AG08395 (cell line): ENCODE results near the gene PTPRB.

ENCODE experiments used
- DNase-seq: peaks from one replicate; pipeline ENCODE4 v3.0.0; 2012; ENCODE audit warnings: mixed read lengths, low spot score

PTPRB gene

GRCh38 chr12:70592664-70593063 lies 44.6 kb downstream of the PTPRB start:
- no peak for DNase-seq

DNA sequence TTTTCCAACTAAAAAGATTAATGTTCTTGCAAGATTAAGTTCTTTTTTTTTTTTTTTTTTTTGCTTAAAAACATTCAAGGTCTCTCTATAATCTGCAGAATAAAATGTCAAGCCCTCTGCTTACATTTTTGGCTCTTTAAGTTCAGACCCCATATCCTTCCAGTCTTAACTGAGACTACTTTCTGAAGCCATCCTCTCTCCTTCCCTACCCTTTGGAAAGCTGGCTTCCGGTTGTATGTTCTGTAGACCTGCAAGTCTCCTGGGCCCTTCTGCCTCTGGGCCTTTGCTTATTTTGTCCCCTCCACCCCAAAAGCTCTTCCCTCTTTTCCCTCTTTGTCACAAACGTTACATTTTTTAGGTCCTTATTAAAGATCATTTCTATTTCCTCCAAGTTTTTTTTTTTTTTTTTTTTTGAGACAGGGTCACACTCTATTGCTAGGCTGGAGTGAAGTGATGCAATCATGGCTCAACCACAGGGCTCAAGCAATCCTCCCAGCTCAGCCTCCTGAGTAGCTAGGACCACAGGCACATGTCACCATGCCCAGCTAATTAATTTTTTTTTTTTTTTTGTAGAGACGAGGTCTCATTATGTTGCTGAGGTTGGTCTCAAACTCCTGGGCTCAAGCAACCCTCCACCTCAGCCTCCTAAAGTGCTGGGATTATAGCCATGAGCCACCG lies 46.5 kb downstream of the PTPRB start:
- DNase-seq, result no peak

DNA sequence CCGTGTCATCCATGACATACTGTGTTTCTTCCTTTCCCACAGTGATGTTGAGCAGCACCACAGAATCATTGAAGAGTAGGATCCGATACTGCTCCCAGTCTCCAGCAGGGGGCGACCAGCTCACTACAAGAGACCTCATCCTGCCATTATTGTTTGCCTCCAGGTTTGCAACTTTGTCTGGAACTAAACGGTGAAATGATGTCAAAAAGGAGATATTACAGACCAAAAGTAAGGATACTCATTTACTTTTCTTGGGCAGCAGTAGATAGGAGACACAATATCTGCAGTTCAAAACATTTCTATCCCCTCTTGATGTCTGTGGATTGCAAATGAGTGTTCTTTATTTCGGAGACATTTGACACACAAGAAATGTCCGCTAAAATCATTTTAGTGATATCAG lies 47.2 kb downstream of the PTPRB start:
- DNase-seq, result peak; percentile 82

- no peak for DNase-seq
Measured at GRCh38 chr12:70584332-70584731, 52.9 kb downstream of the PTPRB start.

GRCh38 chr12:70583251-70583650 lies 54.0 kb downstream of the PTPRB start:
- DNase-seq, result no peak

DNA sequence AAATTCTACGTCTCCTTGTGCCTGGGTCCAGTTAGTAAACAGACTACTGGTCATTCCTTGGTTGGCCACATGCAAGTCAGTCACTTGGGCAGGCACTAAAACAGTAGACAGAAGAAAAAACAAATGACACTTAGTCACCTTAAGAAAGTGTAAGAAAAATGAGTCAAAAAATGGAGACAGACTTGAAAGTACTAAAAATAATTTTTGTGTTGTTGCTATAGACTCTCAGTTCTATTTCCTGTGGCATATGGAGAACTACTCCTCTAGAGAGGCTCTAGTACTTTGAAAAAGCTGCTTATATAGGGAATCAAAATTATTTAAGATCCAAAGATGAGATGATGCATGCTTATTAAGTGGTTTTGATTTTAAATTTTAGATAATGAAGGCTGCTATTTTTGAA lies 56.0 kb downstream of the PTPRB start:
- DNase-seq, result no peak

DNA sequence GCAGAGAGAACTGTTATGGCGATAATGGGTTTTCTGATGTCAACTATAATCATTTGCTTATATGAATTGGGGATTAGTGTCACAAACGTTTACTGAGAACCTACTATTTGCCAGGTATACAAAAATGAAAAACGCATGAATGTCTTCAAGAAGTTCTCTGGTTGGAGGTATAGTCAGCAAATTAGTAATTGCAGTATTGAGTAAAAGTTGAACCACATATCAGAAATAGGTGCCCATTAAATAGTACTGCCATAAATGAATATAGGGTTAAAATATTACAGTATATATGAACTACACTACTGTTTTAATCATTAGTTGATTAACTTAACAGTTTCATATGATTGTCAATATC lies 60.0 kb downstream of the PTPRB start:
- no peak for DNase-seq

GRCh38 chr12:70576341-70577282 lies 60.6 kb downstream of the PTPRB start:
- peak; percentile 73 for DNase-seq

- DNase-seq, result no peak
Measured at GRCh38 chr12:70571705-70572268, 65.4 kb downstream of the PTPRB start.

DNA sequence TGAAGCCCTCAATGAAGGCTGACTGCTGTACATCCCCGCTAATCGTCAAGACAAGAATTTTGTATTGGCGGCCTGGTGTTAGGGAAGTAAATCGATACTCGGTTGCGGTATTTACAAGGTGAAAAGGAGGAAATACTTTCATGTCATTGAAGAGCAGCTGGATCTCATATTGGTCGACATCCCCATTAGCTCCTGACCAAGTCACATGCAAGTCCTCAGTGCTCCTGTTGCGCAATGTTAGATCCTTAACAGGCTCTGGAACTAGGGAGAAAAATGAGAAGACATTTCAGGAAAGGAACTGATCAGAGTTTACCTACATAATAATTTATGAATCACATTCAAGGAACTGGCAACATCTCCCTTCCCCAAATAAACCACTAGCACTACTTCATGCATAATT lies 66.2 kb downstream of the PTPRB start:
- DNase-seq, result no peak

- DNase-seq, result no peak
Measured at GRCh38 chr12:70561550-70561949, 75.7 kb downstream of the PTPRB start.

- no peak for DNase-seq
Measured at GRCh38 chr12:70560671-70561070, 76.6 kb downstream of the PTPRB start.

DNA sequence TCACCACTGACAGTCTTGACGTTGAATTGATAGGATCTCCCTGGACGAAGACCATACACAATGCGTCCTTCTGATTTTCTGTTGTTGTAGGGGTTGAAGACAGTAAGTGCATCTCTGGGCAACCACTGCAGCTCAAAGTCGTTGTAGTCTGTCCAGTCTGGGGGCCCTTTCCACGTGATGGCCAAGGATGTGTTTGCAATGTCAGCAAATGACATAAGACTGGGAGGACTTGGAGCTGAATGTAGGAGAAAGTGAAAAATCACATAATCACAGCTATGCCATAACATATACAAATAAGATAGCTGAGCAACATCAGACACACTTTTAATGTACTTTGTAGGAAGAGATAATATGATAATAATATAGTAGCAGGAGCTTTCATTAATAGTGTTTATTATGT lies 77.8 kb downstream of the PTPRB start:
- no peak for DNase-seq

DNA sequence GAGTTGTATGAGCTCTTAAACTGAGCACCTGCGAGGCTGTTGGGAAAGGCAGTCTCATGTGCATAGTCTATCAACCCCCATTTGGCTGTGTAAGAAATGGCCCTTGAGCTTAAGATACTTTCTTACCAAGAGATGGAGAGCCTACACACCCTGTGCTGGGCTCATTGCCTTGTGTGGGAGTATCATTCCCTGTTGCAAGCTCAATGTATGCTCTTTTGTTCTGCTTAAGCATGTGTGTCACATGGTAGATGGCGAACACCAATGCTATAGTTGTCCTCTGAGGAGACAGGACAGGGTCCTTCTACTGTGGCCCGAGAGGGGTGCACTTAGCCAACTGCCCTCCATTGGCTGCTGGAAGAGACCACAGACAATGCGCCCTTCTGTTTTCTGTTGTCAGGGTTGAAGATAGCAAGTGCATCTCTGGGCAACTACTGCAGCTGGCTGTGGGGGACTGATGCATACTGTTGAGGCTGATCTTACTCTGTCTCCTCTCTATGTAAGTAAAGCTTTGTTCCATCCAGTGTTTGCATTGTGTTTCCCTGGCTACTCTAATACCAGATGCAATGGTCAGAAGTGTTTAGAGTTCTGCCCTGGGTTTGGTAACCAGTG lies 79.5 kb downstream of the PTPRB start:
- no peak for DNase-seq

DNA sequence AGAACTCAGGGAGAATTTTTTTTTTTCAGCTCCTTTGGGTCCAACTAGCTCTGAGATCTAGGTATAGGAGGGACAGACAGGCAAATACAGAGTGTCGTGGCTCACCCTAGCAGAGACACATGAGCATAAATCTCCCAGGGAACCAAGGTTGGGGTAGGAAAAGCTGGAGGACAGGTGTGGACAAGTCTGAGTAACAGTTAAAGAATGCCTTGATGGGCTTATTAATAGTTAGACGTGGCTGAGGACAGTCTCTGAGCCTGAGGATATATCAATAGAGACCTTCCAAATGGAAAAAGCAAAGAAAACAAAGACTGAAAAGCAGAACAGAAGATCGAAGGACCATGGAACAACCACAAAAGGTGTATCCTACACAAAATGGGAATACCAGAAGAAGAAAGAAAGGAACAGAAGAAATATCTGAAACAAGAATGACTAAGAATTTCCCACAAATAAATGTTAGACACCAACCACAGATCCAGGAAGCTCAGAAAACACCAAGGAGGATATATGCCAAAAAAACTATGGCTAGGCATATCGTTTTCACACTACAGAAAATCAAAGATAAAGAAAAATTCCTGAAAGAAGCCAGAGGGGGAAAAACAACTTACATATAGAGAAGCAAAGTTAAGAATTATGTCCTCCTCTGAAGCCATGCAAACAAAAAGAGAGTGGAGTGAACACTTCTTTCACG lies 80.9 kb downstream of the PTPRB start:
- no peak for DNase-seq

DNA sequence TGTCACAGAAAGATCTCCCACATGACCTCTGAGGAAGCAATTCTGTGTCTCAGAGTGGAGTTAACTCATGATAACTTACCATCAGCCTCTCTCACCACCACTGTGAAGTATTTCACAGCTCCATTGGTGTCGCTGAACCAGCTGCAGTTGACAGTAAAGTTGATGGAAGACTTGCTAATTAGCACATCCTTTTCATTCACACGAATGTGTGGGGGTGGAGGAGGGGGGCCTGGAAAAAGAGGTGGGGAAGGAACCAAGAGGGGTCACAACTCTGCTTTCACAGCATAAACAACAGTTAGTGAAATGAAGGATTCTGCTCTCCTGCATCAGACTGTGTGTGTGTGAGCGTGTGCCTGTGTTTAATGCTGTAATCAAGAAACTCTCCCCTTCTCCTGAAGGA lies 82.1 kb downstream of the PTPRB start:
- no peak for DNase-seq

- DNase-seq, result no peak
Measured at GRCh38 chr12:70553391-70553859, 83.8 kb downstream of the PTPRB start.

DNA sequence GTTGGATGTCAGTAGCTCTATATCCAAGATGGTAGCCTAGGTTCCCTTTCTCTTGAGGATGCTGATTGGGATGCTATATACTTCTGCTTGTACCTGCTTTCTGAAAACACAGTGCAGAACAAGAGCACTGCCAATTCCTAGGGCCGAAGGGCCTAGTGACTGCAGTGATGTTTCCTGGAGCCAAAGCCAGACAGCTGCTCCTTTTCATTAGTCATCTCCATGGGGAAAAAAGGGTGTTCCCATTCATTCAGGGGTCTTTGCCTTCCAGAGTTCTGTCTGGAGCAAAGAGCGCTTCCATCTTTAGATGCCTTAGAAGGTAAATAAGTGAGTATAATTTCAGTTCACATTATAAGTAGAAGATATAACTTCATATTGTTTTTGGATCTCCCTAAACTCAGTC lies 85.5 kb downstream of the PTPRB start:
- no peak for DNase-seq

DNA sequence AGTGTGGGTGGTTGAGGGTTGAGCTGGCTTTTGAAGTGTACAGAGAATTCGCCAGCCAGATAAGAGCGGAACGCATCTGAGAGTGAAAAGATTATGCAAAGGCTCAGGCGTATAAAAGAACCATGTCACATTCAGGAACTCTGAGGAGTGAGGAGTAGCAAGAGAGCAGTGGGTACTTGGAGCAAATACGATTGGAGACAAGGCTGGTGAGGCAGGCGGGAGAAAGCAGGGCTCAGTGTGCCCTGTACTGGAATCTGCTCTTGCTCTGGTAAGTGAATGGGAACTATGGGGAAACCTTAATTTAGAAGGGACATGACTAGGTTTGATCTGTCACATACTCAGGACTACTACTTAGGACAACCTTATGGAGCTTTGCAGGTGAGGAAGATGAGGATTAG lies 87.0 kb downstream of the PTPRB start:
- no peak for DNase-seq

- DNase-seq, result no peak
Measured at GRCh38 chr12:70549340-70550179, 87.7 kb downstream of the PTPRB start.

DNA sequence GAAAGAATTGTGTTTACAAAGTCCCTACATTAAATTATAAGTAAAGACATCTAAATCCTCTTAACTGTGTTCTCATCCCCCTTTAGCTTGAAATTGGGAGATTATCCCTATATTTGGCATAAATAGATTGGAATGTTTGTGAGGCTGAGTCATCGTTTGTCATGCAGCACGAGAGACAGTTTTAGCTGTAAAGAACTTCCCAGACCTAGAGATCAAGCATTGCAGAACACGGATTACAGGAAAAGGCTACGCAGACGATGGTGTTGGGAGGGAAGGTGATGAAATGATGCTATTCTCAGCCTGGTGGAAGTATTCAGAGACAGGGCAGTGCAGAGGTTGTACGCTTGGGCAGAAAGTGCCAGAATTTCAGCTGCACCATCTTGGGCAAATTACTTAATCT lies 93.8 kb downstream of the PTPRB start:
- peak; percentile 80 for DNase-seq
